Mammary epithelial cell (primary cell): ENCODE data around the gene C6orf132.

Experiments
- CTCF ChIP-seq, 2 donors: IDR thresholded peaks in 1 of 2; conservative IDR thresholded peaks in 1 of 2; 2 replicates each; pipeline ENCODE4 v1.5.1; 2011 to 2012; ENCODE audit warnings: inconsistent platforms in 2 of 2, low read length in 2 of 2, mild to moderate bottlenecking in 2 of 2, control low read depth in 1 of 2, low read depth in 1 of 2; ENCODE audit not compliant: insufficient read depth in 1 of 2; ENCODE audit errors: extremely low read depth in 1 of 2
- EZH2 ChIP-seq: IDR thresholded peaks from 2 replicates; pipeline ENCODE4 v1.6.1; 2012; ENCODE audit warnings: low read length, inconsistent platforms, borderline replicate concordance

DNA sequence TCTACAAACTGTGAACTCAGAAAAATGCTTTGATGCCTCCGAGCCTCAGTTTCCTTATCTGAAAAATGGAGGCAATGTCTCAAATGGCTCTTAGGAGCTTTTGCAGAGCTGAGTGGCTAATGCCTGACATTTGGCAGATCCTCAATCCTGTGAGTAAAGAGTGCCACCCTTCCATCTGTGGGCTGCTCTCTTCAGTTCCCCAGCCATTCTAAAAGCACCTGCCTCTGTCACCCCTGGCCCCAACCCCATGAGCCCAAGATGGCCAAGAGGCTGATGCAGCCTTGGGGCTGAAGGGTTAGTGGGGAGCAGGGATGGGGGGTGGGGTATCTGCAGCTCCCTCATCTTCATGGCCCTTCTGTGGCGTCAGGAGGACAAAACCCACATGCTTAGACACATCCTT, 16.2 kb upstream of the C6orf132 start:
- TF ChIP-seq CTCF (conservative IDR thresholded peaks at IDR 0.05 in 1 of 2, IDR thresholded peaks at IDR 0.05 in 1 of 2; ENCODE audit: extremely low read depth in 1 of 2, insufficient read depth in 1 of 2, low read depth in 1 of 2, low read length in 2 of 2) (no peak), EZH2 (no peak)
